ENCODE measurements around the gene FOXA2. TPM values are rescaled to one million over a fixed set of nuclear protein-coding genes. Genes with fewer than 3 reads are reported as not detected.

FOXA2 gene
- total RNA-seq: 0.69 TPM

DNA sequence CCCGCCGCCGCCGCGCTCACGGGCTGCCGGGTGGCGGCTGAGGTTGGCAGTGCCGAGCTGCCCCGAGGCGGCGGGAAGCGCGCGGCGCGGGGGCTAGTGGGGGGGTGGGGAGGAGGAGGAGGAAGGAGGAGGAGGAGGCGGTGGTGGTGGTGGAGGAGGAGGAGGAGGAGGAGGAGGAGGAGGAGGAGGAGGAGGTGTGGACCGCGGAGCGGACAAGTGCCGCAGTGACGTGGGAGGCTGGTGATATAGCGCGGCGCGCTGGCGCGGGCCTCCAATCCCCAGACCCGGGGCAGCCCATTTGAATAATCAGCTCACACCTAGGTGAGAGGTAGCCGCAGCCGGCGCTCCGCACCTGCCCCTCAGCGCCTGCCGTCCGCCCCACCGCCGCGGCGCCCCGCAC, at the start of gene FOXA2:
FOXA2 (minus strand) TSS at position 51 of the 400 bp plus-strand sequence. CDS start 294 bp downstream, outside the sequence.

Small RNA genes lying within 50 kb of the gene (small RNA-seq; reads per million reads assigned to genes)
- gene LINC00261: not detected

All from diencephalon (tissue), 1 donor.